Cardiac muscle cell (in vitro differentiated cells and primary cell): ENCODE results near the gene TYMS. TPM values are rescaled to one million over a fixed set of nuclear protein-coding genes. Genes with fewer than 3 reads are reported as not detected.

Source experiments
- DNase-seq, 2 donors: peaks; one replicate each; pipeline versions ENCODE4 v3.0.0 to v3.0.0-alpha.2; 2010 to 2017; ENCODE audit warnings: low read depth in 1 of 2, low spot score in 1 of 2
- H3K27ac ChIP-seq: fragments of 200-600 bp; sonication (generic); 2 replicates; pipeline ENCODE4 v1.5.1; 2016
- H3K27me3 ChIP-seq: fragments of 200-600 bp; sonication (generic); 2 replicates; pipeline ENCODE4 v1.6.0; 2016; ENCODE audit warnings: control low read depth
- H3K36me3 ChIP-seq: fragments of 200-600 bp; sonication (generic); 2 replicates; pipeline ENCODE4 v1.5.1; 2016; ENCODE audit warnings: control low read depth
- H3K4me1 ChIP-seq: fragments of 200-600 bp; sonication (generic); 2 replicates; pipeline ENCODE4 v1.8.1; 2017; ENCODE audit warnings: low read depth, mild to moderate bottlenecking, mixed run types
- H3K4me3 ChIP-seq: fragments of 200-600 bp; sonication (generic); 2 replicates; pipeline ENCODE4 v1.5.1; 2016; ENCODE audit warnings: mild to moderate bottlenecking
- H3K9me3 ChIP-seq: fragments of 200-600 bp; sonication (generic); 2 replicates; pipeline ENCODE4 v1.5.1; 2017; ENCODE audit warnings: low read depth, mild to moderate bottlenecking, control low read depth
- CTCF ChIP-seq: IDR thresholded peaks from 2 replicates; pipeline ENCODE4 v1.5.1; 2012; ENCODE audit warnings: low read depth, mild to moderate bottlenecking, low read length
- polyA plus RNA-seq: library from polyadenylated mRNA; unstranded; fragments of >200 nt; fragmentation: Nextera tagmentation; extraction: Ambion mirVana; gene quantifications from 2 replicates; pipeline ENCODE4 v1.2.1, GENCODE V29; 2016
- total RNA-seq: library from RNA; depleted of rRNA; stranded (reverse); fragments of >200 nt; gene quantifications from 2 replicates; pipeline ENCODE4 v1.2.3, GENCODE V29; 2016

TYMS gene
- total and polyA plus RNA-seq, 2 experiments from 2014 or later: 86.5 to 177 TPM

GRCh38 chr18:615092-615521, 42.3 kb upstream of the TYMS start:
- Histone ChIP-seq H3K9me3 (no peaks in the 10 kb centered on the region), H3K4me1 (no peaks in the 10 kb centered on the region), H3K36me3 (no peaks in the 10 kb centered on the region), H3K27me3 (no peaks in the 10 kb centered on the region), H3K27ac (no peak overlapping the region), H3K4me3 (no peak overlapping the region)
- DNase-seq: peak in 1 of 2 donors; percentile 36
- TF ChIP-seq CTCF: no peak

GRCh38 chr18:615773-616172, 41.7 kb upstream of the TYMS start:
- Histone ChIP-seq H3K4me3 (no peak overlapping the region), H3K4me1 (no peaks in the 10 kb centered on the region), H3K27ac (no peak overlapping the region), H3K9me3 (no peaks in the 10 kb centered on the region), H3K27me3 (no peaks in the 10 kb centered on the region), H3K36me3 (no peaks in the 10 kb centered on the region)
- TF ChIP-seq CTCF: no peak
- no peak for DNase-seq

- Histone ChIP-seq H3K4me3 (no peak overlapping the region), H3K4me1 (no peaks in the 10 kb centered on the region), H3K36me3 (no peaks in the 10 kb centered on the region), H3K9me3 (no peaks in the 10 kb centered on the region), H3K27me3 (no peaks in the 10 kb centered on the region), H3K27ac (no peak overlapping the region)
- TF ChIP-seq CTCF: peak; percentile 67
- DNase-seq: peak; percentile 59 to 79
These were observed 41.0 kb upstream of the TYMS start for GRCh38 chr18:616380-616995.

GRCh38 chr18:617970-618504, 39.4 kb upstream of the TYMS start:
- H3K4me1 ChIP-seq: no peaks in the 10 kb centered on the region
- TF ChIP-seq CTCF: no peak
- H3K27ac ChIP-seq: no peak overlapping the region
- no peak overlapping the region for H3K4me3 ChIP-seq
- H3K9me3 ChIP-seq: no peaks in the 10 kb centered on the region
- H3K27me3 ChIP-seq: no peaks in the 10 kb centered on the region
- no peak for DNase-seq
- no peaks in the 10 kb centered on the region for H3K36me3 ChIP-seq

- Histone ChIP-seq H3K9me3 (no peaks in the 10 kb centered on the region), H3K4me1 (no peaks in the 10 kb centered on the region), H3K4me3 (no peak overlapping the region), H3K27ac (no peak overlapping the region), H3K36me3 (no peaks in the 10 kb centered on the region), H3K27me3 (no peaks in the 10 kb centered on the region)
- no peak for TF ChIP-seq CTCF
- no peak for DNase-seq
These were observed 38.8 kb upstream of the TYMS start for GRCh38 chr18:618618-619017.
